PFSK-1 (cell line): ENCODE results near the gene SLC8A1.

ENCODE experiments used
- POLR2AphosphoS5 ChIP-seq: IDR thresholded peaks from 2 replicates; pipeline ENCODE4 v1.6.1; 2012; ENCODE audit warnings: low read depth, mild to moderate bottlenecking, control low read depth, low read length, moderate library complexity
- SIN3A ChIP-seq: IDR thresholded peaks from 2 replicates; pipeline ENCODE4 v1.6.1; 2012; ENCODE audit warnings: mild to moderate bottlenecking, low read length, moderate library complexity, borderline replicate concordance; ENCODE audit not compliant: insufficient read depth
- TF ChIP-seq, protein P1 (sequence below), 2 experiments: IDR thresholded peaks; 2 replicates each; pipeline versions ENCODE4 v1.6.1 to v1.8.0; 2011 to 2012; ENCODE audit warnings: low read depth in 2 of 2, low read length in 2 of 2, control low read depth in 1 of 2, inconsistent platforms in 1 of 2, mild to moderate bottlenecking in 1 of 2, moderate library complexity in 1 of 2; ENCODE audit not compliant: insufficient read depth in 1 of 2

- TF ChIP-seq, protein P1, sequence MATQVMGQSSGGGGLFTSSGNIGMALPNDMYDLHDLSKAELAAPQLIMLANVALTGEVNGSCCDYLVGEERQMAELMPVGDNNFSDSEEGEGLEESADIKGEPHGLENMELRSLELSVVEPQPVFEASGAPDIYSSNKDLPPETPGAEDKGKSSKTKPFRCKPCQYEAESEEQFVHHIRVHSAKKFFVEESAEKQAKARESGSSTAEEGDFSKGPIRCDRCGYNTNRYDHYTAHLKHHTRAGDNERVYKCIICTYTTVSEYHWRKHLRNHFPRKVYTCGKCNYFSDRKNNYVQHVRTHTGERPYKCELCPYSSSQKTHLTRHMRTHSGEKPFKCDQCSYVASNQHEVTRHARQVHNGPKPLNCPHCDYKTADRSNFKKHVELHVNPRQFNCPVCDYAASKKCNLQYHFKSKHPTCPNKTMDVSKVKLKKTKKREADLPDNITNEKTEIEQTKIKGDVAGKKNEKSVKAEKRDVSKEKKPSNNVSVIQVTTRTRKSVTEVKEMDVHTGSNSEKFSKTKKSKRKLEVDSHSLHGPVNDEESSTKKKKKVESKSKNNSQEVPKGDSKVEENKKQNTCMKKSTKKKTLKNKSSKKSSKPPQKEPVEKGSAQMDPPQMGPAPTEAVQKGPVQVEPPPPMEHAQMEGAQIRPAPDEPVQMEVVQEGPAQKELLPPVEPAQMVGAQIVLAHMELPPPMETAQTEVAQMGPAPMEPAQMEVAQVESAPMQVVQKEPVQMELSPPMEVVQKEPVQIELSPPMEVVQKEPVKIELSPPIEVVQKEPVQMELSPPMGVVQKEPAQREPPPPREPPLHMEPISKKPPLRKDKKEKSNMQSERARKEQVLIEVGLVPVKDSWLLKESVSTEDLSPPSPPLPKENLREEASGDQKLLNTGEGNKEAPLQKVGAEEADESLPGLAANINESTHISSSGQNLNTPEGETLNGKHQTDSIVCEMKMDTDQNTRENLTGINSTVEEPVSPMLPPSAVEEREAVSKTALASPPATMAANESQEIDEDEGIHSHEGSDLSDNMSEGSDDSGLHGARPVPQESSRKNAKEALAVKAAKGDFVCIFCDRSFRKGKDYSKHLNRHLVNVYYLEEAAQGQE (IDR thresholded peaks at IDR 0.05; ENCODE audit: insufficient read depth in 1 of 2, low read depth in 2 of 2, low read length in 2 of 2): no peak
- TF ChIP-seq SIN3A (no peak), POLR2AphosphoS5 (no peak)
These were observed 67.2 kb downstream of the SLC8A1 start for GRCh38 chr2:40384714-40385113.
